ENCODE measurements around the gene FRY.
A peak's percentile ranks its signal among the peaks of the same experiment; 100 is the strongest.
"Not testable (repeated sequence)": the region's sequence is repeated elsewhere in the genome, so short reads cannot be mapped to it uniquely, and the experiment has no call there.

Gene FRY

DNA sequence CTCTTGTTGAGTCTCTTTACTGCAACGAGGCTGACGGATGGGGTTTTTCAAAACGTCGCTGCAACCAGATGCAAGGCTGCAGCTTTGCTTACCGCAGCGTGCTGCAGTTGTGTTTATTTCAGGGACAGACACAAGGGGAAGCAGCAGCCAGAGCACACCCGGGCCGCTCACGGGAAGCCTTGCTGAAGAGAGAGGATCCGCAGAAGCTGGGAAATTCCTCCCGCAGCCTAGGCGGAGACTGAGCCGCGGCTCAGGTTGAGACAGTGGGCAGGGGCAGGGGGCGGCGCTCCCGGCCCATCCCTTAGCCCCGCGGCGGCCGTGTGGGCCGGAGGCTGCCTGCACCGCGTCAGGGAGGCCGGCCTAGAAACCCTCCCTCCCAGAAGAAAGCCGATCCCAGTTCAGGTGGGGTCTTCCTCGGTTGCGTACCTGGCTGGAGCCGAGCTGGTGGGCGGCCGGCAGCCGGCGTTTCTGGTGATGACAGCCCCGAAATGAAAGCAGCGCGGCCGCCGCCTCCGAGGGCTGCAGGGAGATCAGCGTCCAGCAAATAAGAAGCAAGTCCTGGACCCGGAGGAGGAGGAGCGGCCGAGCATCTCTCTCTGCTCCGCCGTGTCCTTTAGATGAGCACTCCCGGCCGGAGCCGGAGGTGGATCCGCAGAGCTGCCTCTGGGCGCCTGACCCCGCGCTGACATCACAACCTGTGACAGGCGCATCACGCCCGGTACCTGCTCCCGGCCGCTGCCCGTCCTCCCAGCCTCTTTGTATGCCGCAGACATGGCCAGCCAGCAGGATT is at the start of gene FRY:
Gene FRY (plus strand): TSS at position 750 of the 790 bp plus-strand sequence. CDS start 22 bp downstream, at position 772.
- peak; percentile 78 for DNase-seq
- Histone ChIP-seq H3K27me3 (ENCODE audit: insufficient read depth, low read depth, severe bottlenecking) (no peaks in the 10 kb centered on the region), H3K9me3 (ENCODE audit: severe bottlenecking) (no peaks in the 10 kb centered on the region), H3K27ac (peak within 1 kb of the TSS; percentile 71), H3K4me3 (ENCODE audit: low read depth, low read length) (peak within 1 kb of the TSS; percentile 51), H3K36me3 (peaks cover 3% of the 10 kb centered on the region)
- TF ChIP-seq, protein P1, sequence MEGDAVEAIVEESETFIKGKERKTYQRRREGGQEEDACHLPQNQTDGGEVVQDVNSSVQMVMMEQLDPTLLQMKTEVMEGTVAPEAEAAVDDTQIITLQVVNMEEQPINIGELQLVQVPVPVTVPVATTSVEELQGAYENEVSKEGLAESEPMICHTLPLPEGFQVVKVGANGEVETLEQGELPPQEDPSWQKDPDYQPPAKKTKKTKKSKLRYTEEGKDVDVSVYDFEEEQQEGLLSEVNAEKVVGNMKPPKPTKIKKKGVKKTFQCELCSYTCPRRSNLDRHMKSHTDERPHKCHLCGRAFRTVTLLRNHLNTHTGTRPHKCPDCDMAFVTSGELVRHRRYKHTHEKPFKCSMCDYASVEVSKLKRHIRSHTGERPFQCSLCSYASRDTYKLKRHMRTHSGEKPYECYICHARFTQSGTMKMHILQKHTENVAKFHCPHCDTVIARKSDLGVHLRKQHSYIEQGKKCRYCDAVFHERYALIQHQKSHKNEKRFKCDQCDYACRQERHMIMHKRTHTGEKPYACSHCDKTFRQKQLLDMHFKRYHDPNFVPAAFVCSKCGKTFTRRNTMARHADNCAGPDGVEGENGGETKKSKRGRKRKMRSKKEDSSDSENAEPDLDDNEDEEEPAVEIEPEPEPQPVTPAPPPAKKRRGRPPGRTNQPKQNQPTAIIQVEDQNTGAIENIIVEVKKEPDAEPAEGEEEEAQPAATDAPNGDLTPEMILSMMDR (IDR thresholded peaks at IDR 0.05; ENCODE audit: low read depth, low read length), result no peak

DNA sequence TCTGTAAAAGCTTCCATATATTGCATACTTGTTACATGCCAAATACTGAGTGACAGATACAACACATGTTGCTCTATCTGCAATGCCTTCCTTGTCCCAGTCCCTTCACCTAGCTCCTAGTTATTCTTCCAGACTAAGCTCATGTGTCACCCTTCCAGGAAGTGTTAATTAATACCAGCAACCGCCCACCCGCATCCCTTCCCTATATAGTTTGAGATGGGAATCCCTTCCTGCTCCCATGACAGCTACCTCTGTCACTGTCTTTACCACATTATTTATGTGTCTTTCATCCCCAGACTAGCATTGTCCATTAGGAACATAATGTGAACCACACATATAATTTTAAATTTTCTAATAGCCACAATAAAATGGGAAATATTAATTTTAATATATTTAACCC is 49.5 kb upstream of the FRY start:
- Histone ChIP-seq H3K27ac (no peak overlapping the region), H3K27me3 (ENCODE audit: insufficient read depth, low read depth, severe bottlenecking) (no peaks in the 10 kb centered on the region), H3K9me3 (ENCODE audit: severe bottlenecking) (no peaks in the 10 kb centered on the region), H3K36me3 (no peaks in the 10 kb centered on the region), H3K4me3 (ENCODE audit: low read depth, low read length) (no peak overlapping the region)
- DNase-seq, result no peak
- TF ChIP-seq, protein P1 (IDR thresholded peaks at IDR 0.05; ENCODE audit: low read depth, low read length), result no peak

DNA sequence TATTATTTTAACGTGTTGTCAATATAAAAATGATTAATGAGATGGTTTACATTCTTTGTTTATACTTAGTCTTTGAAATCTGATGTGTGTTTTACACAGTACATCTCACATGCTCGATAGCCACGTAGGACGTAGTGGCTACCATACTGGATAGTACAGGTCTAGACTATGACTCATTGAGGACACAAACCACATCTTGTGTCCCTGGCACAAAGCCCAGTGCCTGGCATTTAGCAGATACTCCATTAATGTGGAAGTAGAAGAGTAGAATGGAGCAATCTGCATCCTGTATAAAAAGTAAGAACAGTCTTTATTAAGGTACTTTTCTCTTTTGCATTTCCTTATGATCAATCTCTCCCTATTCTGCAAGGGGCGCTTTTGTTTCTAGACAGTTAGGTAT is 49.0 kb upstream of the FRY start:
- H3K27ac ChIP-seq, result no peak overlapping the region
- H3K27me3 ChIP-seq (ENCODE audit: insufficient read depth, low read depth, severe bottlenecking), result no peaks in the 10 kb centered on the region
- no peak overlapping the region for H3K4me3 ChIP-seq (ENCODE audit: low read depth, low read length)
- TF ChIP-seq, protein P1 (IDR thresholded peaks at IDR 0.05; ENCODE audit: low read depth, low read length), result no peak
- H3K36me3 ChIP-seq, result no peaks in the 10 kb centered on the region
- no peak for DNase-seq
- H3K9me3 ChIP-seq (ENCODE audit: severe bottlenecking), result no peaks in the 10 kb centered on the region

DNA sequence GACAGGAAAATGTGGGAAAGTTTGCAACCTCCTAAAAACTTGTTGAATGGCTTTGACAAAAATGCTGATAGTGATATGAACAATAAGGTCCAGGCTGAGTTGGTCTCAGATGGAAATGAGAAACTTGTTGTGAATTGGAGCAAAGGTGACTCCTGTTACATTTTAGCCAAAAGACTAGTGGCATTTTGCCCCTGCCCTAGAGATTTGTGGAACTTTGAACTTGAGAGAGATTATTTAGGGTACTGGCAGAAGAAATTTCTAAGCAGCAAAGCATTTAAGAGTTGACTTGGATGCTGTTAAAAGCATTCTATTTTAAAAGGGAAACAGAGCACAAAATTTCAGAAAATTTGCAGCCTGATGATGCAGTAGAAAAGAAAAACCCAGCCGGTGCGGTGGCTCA is 47.9 kb upstream of the FRY start:
- not testable (repeated sequence) for H3K27ac ChIP-seq; DNase-seq; H3K9me3 ChIP-seq (ENCODE audit: severe bottlenecking); H3K4me3 ChIP-seq (ENCODE audit: low read depth, low read length); H3K36me3 ChIP-seq; H3K27me3 ChIP-seq (ENCODE audit: insufficient read depth, low read depth, severe bottlenecking)

DNA sequence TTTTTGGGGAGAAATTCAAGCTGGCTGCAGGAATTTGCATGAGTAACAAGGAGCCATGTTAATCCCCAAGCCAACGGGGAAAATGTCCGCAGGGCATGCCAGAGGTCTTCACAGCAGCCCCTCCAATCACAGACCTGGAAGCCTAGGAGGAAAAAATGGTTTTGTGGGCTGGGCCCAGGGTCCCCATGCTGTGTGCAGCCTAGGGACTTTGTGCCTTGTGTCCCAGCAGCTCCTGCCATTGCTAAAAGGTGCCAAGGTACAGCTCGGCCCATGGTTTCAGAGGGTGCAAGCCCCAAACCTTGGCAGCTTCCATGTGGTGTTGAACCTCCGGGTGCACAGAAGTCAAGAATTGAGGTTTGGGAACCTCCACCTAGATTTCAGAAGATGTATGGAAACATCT is 47.2 kb upstream of the FRY start:
- not testable (repeated sequence) for DNase-seq; H3K9me3 ChIP-seq (ENCODE audit: severe bottlenecking); H3K36me3 ChIP-seq; H3K4me3 ChIP-seq (ENCODE audit: low read depth, low read length); H3K27me3 ChIP-seq (ENCODE audit: insufficient read depth, low read depth, severe bottlenecking); H3K27ac ChIP-seq

DNA sequence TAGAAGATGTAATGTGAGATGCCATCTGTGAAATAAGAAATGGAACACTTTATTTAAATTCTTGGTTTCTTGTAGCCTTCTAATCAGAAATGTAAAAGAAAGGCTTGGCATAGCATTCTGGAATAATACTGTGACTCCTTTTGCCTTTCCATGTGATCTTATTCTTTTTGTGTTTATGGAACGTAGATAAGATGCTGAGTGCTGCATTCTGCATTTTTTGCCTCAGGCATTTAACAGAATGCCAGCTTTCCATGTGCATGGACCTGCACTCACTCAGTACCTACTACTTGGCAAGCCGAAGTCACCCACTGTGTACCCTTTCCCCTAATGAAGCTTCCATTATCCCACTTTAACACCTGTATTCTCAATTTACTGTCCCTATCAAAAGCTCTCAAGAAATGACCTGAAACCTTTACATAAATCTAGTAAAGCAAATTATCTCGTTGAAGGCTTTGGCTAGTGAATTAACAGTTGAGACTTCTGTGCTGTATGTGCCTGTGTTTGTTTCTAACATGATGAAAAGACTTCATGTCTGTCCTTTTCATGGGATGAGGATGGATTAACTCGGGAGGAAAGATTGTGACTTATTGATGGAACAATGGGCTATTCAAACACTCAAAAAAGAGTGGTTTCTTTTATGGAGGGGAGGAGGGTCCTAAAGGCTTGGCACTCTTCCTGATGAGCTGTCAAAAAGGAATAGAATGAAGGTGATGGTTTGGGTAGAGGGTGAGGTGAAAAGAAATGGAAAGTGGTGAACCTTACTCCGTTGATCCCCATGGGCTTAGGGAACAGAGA is 44.7 kb upstream of the FRY start:
- Histone ChIP-seq H3K4me3 (ENCODE audit: low read depth, low read length) (no peak overlapping the region), H3K27ac (no peak overlapping the region), H3K36me3 (no peaks in the 10 kb centered on the region; the same call in 1 of the 2 replicates), H3K9me3 (ENCODE audit: severe bottlenecking) (no peaks in the 10 kb centered on the region), H3K27me3 (ENCODE audit: insufficient read depth, low read depth, severe bottlenecking) (no peaks in the 10 kb centered on the region)
- TF ChIP-seq, protein P1 (IDR thresholded peaks at IDR 0.05; ENCODE audit: low read depth, low read length), result no peak
- no peak for DNase-seq

Measured in WERI-Rb-1 (cell line).